Adrenal gland (tissue), 5 donors: Measurements from ENCODE around the gene DIP2C.

ENCODE experiments used
- POLR2A ChIP-seq, 2 donors: fragments of 450-650 bp; IDR thresholded peaks; one replicate each; pipeline ENCODE4 v1.6.1; 2017; ENCODE audit warnings: antibody characterized with exemption in 2 of 2, mild to moderate bottlenecking in 2 of 2, moderate library complexity in 1 of 2
- TF ChIP-seq, protein P1 (sequence below), 6 experiments: fragments of 450-650 bp in 4 of 6; fragments of 200-600 bp in 2 of 6; sonication (generic) in 1 of 6; IDR thresholded peaks; 1 replicate in 5 of 6; 2 replicates in 1 of 6; pipeline versions ENCODE4 v1.5.1 to v1.8.0; 2016 to 2021; ENCODE audit warnings: antibody characterized with exemption in 6 of 6, mild to moderate bottlenecking in 2 of 6, moderate library complexity in 1 of 6
- donor health status: DM: no; HTN: no; CAD: no.

DNA sequence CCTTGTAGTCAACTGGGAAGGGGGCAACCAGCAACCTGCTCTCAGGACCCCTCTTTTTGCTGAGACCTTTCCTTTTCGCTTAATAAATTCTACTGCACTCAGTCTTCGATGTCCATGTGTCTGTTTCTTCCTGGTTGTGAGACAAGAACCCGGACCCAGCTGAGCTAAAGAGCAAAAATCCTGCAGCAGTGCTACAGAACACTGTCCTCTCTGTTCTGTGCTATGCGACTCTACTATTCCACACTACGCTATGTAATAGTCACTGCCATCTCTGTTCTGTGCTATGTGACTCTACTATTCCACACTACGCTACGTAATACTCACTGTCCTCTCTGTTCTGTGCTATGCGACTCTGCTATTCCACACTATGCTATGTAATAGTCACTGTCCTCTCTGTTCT is 34.3 kb downstream of the DIP2C start:
- TF ChIP-seq, protein P1, sequence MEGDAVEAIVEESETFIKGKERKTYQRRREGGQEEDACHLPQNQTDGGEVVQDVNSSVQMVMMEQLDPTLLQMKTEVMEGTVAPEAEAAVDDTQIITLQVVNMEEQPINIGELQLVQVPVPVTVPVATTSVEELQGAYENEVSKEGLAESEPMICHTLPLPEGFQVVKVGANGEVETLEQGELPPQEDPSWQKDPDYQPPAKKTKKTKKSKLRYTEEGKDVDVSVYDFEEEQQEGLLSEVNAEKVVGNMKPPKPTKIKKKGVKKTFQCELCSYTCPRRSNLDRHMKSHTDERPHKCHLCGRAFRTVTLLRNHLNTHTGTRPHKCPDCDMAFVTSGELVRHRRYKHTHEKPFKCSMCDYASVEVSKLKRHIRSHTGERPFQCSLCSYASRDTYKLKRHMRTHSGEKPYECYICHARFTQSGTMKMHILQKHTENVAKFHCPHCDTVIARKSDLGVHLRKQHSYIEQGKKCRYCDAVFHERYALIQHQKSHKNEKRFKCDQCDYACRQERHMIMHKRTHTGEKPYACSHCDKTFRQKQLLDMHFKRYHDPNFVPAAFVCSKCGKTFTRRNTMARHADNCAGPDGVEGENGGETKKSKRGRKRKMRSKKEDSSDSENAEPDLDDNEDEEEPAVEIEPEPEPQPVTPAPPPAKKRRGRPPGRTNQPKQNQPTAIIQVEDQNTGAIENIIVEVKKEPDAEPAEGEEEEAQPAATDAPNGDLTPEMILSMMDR (IDR thresholded peaks at IDR 0.05), result no peak
- no peak for TF ChIP-seq POLR2A (IDR thresholded peaks at IDR 0.05)
